GM21390 (cell line): Measurements from ENCODE around the gene CCT6B.
"Not testable (repeated sequence)": the region's sequence is repeated elsewhere in the genome, so short reads cannot be mapped to it uniquely, and the experiment has no call there.

Experiments
- ATAC-seq: cut with Tn5 transposase; IDR thresholded peaks from one replicate; pipeline ENCODE4 v1.9.1; 2021; ENCODE audit not compliant: unreplicated experiment

CCT6B gene

GRCh38 chr17:34961093-34961911, at the start of gene CCT6B, which contains the start of gene ZNF830:
CCT6B (minus strand) TSS chr17:34961460; CDS start chr17:34961393, 67 bp downstream.
ZNF830 (plus strand) TSS chr17:34961540; CDS start chr17:34961567, 27 bp downstream.
- ATAC-seq = peak; percentile 80

- ATAC-seq = no peak
Measured at GRCh38 chr17:35010093-35010492, 48.8 kb upstream of the CCT6B start.

- ATAC-seq = no peak
Measured at GRCh38 chr17:35006961-35007360, 45.7 kb upstream of the CCT6B start.

GRCh38 chr17:35006345-35006744, 45.1 kb upstream of the CCT6B start:
- no peak for ATAC-seq

- no peak for ATAC-seq
Measured at GRCh38 chr17:35003778-35004177, 42.5 kb upstream of the CCT6B start.

- no peak for ATAC-seq
Measured at GRCh38 chr17:35002876-35003551, 41.8 kb upstream of the CCT6B start.

GRCh38 chr17:35001549-35001948, 40.3 kb upstream of the CCT6B start:
- no peak for ATAC-seq

GRCh38 chr17:35000965-35001364, 39.7 kb upstream of the CCT6B start:
- ATAC-seq = not testable (repeated sequence)

GRCh38 chr17:34999456-34999855, 38.2 kb upstream of the CCT6B start:
- no peak for ATAC-seq

GRCh38 chr17:34998205-34998604, 36.9 kb upstream of the CCT6B start:
- ATAC-seq = no peak

GRCh38 chr17:34997355-34997862, 36.1 kb upstream of the CCT6B start:
- ATAC-seq = no peak

GRCh38 chr17:34996422-34997285, 35.4 kb upstream of the CCT6B start:
- no peak for ATAC-seq

- no peak for ATAC-seq
Measured at GRCh38 chr17:34993031-34993430, 31.8 kb upstream of the CCT6B start.

- no peak for ATAC-seq
Measured at GRCh38 chr17:34991606-34992005, 30.3 kb upstream of the CCT6B start.

GRCh38 chr17:34990921-34991365, 29.7 kb upstream of the CCT6B start:
- no peak for ATAC-seq

GRCh38 chr17:34989473-34989872, 28.2 kb upstream of the CCT6B start:
- no peak for ATAC-seq

- ATAC-seq = no peak
Measured at GRCh38 chr17:34988644-34989043, 27.4 kb upstream of the CCT6B start.

GRCh38 chr17:34987232-34987631, 26.0 kb upstream of the CCT6B start:
- ATAC-seq = no peak

- ATAC-seq = no peak
Measured at GRCh38 chr17:34981538-34982241, 20.4 kb upstream of the CCT6B start.
